Stimulated activated CD4-positive, alpha-beta T cell treated with anti-CD3 and anti-CD28 coated beads, Interleukin-1b, Interleukin-23, amount 100 ng/mL, for 4 hours (primary cell): Measurements from ENCODE around the gene CFAP107.
"Not testable (repeated sequence)": the region's sequence is repeated elsewhere in the genome, so short reads cannot be mapped to it uniquely, and the experiment has no call there.

ENCODE experiments used
- DNase-seq, 2 donors: peaks; one replicate each; pipeline ENCODE4 v3.0.0-alpha.2; 2020; ENCODE audit warnings: low read depth in 2 of 2

The CFAP107 gene

GRCh38 chr1:12778061-12778460 is 32.1 kb downstream of the CFAP107 start:
- no peak for DNase-seq

GRCh38 chr1:12778907-12779306 is 32.9 kb downstream of the CFAP107 start:
- no peak for DNase-seq

- DNase-seq = not testable (repeated sequence)
These were observed 35.5 kb downstream of the CFAP107 start for GRCh38 chr1:12781488-12781887.

- DNase-seq = not testable (repeated sequence)
These were observed 37.8 kb downstream of the CFAP107 start for GRCh38 chr1:12783783-12784182.

- not testable (repeated sequence) for DNase-seq
These were observed 38.7 kb downstream of the CFAP107 start for GRCh38 chr1:12784729-12785128.

- not testable (repeated sequence) for DNase-seq
These were observed 45.1 kb downstream of the CFAP107 start, which contains the start of gene PRAMEF1 for GRCh38 chr1:12791097-12791496. TSS of gene PRAMEF1 (plus strand) at chr1:12791397. CDS start at chr1:12793228, 1,831 bp downstream.

GRCh38 chr1:12798911-12799310 is 52.9 kb downstream of the CFAP107 start:
- DNase-seq = no peak

GRCh38 chr1:12799730-12800129 is 53.7 kb downstream of the CFAP107 start:
- no peak for DNase-seq

GRCh38 chr1:12809933-12810332 is 63.9 kb downstream of the CFAP107 start:
- DNase-seq = no peak

- DNase-seq = no peak
These were observed 64.8 kb downstream of the CFAP107 start for GRCh38 chr1:12810691-12811408.

- no peak for DNase-seq
These were observed 65.4 kb downstream of the CFAP107 start for GRCh38 chr1:12811409-12811784.
